GM10266 (cell line): Measurements from ENCODE around the gene MYO5A.

Experiments used
- DNase-seq: peaks from one replicate; pipeline ENCODE4 v3.0.0; 2012; ENCODE audit errors: extremely low spot score
- CTCF ChIP-seq: IDR thresholded peaks from 2 replicates; pipeline ENCODE4 v1.5.1; 2012; ENCODE audit warnings: mild to moderate bottlenecking, low read depth; ENCODE audit not compliant: control insufficient read depth, insufficient read depth; ENCODE audit errors: missing control alignments

The MYO5A gene

DNA sequence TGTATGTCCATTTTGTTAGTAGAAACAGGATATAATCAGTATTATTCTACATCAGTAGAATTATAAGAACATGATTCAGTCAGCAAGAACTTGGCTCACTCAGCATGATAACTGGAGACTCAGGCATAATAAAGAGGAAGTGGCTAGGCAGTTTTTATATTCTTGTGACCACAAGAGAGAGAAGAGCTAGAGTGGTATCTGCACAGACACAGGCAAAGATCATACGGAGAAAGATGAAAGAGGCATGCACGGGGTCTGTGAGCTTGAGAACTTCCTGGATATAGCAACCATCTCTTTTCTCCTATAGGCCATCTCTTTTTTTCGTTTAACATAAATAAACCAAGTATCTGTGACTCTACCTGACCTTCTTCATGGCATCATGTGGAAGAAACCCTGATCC is 46.8 kb downstream of the MYO5A start:
- TF ChIP-seq CTCF, result no peak
- DNase-seq, result peak; percentile 56

DNA sequence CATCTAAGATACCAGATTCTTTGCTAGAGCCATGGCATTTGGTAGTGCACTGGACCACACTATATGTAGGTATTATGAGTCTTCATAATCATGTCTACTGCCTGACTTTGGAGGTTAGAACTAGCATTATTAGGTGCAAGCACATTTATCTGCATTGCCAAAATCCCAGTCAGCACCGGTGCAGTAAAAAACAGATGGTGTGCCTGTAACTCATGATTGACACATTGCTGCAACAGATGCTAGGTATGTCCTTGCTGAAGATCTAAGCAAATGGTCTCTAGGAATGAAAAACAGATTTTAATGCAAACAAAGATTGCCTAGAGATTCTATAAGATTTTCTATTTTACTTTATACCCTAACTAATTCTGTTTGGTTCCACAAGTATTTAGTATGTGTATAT is 47.7 kb downstream of the MYO5A start:
- TF ChIP-seq CTCF, result no peak
- no peak for DNase-seq

DNA sequence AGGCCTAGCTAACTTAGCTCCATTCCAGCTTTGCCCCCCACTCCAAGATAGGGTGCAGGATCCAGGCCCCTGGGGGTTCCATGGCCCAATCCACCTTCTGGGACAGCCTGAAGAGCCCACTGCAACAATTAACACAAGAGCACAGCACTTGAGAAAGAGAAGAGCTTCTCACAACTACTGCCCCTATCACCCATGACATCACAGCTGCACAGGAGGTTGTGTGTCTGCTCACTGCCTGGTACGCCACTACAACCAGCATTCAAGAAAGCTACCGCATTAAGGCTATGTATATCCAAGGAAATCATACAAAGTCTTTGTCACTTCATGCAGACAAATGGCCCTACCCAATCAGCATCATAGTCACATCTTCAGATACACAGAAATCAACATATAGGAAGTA is 62.0 kb downstream of the MYO5A start:
- TF ChIP-seq CTCF, result no peak
- DNase-seq, result no peak

GRCh38 chr15:52466134-52466701 is 62.5 kb downstream of the MYO5A start:
- peak; percentile 88 for DNase-seq
- peak; percentile 55 for TF ChIP-seq CTCF

DNA sequence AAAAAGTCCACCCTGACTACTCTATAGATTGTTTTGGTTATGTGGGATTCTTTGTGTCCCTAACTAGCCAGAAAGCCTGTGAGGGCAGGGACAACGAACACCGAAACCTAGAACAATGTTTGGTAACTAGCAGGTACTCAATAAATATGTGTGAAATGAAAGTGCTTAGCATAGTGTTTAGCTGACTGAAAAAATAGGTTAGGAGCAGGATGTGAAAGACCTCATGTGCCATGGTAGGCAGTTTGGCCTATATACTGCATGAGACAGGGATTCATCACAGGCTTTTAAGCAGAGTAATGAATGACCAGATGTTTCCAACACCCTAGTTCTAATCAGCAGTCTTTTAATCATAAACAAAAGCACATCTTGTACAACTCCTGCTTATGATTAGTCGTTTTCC is 64.2 kb downstream of the MYO5A start:
- no peak for TF ChIP-seq CTCF

DNA sequence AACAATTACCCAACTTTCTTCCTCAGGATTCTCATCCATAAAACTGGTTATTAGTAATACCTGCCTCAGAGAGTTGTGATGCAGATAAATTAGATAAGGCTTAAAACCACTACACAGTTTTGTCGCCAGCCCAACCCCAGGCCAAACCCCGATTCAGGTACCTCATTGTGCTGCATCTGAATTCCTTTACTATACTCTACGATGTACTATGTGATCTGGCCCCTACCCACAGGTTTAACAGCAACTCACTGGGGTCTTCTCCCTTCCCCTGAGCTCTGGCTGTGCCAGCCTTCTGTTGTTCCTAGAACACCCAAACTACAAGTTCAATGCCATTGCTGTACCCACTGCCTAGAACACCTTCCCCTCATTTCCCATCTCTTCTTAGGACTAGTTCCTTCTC is 64.6 kb downstream of the MYO5A start:
- no peak for TF ChIP-seq CTCF
- no peak for DNase-seq

More for the DNA sequence above, 64.2 kb downstream of the MYO5A start:
- DNase-seq, result peak; percentile 67

DNA sequence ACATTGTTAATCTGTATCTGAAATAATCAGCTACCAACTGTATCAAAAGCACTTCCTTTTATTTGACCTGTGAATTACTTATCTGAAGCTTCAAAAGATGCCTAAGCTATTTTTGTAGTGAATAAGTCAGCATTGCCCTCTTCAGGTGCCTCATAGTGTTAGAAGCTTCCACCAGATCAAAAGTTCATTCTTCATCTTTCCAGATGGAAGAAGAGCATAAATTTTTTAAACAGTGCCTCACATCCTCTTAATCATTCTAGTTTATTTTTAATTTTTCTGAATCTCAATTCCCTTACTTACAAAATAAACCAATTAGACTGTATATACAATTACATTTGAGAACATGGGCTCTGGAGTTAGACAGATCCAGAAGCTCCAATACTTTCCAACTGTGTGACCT is 65.0 kb downstream of the MYO5A start:
- peak; percentile 41 for TF ChIP-seq CTCF
- DNase-seq, result peak; percentile 46
